Activated CD4-positive, alpha-beta T cell treated with anti-CD3 and anti-CD28 coated beads, Interleukin-2, amount 50 U/mL, for 48 hours (primary cell): ENCODE measurements around the gene PRSS38.

ENCODE experiments used
- DNase-seq, 2 experiments: peaks; one replicate each; pipeline ENCODE4 v3.0.0-alpha.2; 2020

Gene PRSS38

GRCh38 chr1:227815468-227816409 lies at the start of gene PRSS38:
PRSS38 (plus strand) TSS chr1:227815675; CDS start chr1:227815717, 42 bp downstream.
- DNase-seq = no peak

GRCh38 chr1:227766015-227766634 lies 49.4 kb upstream of the PRSS38 start:
- peak; percentile 68 to 76 for DNase-seq

- DNase-seq = no peak
Observed at GRCh38 chr1:227766653-227767277, 48.7 kb upstream of the PRSS38 start.

DNA sequence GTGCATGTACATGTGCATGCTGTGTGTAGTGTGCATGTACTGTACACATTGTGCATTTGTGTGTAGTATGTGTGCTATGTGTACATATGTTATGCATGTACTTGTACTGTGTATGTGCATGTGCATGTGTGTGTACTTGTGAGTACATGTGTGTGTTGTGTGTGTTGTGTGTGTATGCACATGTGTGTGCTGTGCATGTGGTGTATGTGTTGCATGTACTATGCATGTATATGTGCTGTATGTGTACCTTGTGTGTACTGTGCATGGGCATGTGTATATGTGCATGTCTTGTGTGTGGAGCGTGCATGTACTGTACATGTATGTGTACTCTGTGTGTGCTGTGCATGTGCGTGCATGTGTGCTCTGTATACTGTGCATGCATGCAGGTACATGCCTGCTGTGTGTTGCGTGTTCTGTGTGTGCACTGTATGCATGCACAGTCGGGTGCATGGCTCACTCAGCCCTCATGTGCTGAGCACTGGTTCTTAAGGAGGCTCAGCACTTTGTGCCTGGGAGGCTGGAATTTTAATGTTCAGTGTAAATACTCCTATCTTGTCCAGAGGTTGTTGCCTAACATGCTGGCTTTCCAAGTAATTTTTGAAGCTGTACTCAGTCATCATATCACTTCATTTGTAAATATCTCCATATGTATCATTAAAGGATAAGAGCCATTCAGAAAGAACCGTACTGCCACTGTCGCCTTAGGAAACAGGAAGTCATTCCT lies 47.9 kb upstream of the PRSS38 start:
- DNase-seq = no peak

- no peak for DNase-seq
Observed at GRCh38 chr1:227768125-227768439, 47.4 kb upstream of the PRSS38 start.

DNA sequence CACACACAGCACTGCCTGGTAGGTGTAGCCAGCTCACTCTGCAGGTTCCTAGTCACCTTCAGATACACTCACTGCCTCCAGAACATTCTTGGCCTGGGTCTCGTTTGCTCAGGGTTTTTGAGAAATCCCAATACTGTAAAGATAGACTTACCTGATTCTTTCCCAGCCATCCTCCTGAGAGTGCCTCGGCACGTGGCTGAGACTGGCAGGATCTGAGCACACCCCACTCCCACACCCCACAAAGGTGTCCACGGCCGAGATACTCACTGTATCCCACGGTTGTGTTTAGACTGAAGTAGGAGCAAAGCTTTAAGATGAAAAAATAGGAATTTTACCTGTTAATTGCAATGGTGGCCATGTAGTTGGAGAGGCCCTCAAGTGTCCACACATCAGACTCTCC lies 46.8 kb upstream of the PRSS38 start:
- no peak for DNase-seq

GRCh38 chr1:227769047-227769935 lies 46.2 kb upstream of the PRSS38 start:
- no peak for DNase-seq

- no peak for DNase-seq
Observed at GRCh38 chr1:227769936-227770494, 45.5 kb upstream of the PRSS38 start.

DNA sequence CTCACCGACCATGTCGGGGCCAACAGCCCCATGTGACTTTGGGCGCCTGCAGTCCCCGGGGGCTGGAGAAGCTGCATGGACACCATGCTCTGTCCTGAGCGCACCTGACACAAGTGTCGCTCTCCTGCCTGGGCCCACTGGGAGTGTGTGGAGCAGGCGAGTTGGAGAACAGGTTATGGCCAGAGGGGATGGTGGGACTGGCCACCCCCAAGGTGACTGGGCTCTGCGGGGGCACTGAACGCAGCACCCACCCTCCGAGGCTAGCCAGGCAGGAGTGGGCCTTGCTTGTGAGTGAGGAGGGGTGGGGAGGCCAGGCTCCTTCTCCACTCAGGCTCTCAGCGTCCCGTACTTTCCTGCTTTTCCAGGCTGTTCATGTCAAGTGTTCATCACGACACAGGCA lies 44.7 kb upstream of the PRSS38 start:
- DNase-seq = no peak

DNA sequence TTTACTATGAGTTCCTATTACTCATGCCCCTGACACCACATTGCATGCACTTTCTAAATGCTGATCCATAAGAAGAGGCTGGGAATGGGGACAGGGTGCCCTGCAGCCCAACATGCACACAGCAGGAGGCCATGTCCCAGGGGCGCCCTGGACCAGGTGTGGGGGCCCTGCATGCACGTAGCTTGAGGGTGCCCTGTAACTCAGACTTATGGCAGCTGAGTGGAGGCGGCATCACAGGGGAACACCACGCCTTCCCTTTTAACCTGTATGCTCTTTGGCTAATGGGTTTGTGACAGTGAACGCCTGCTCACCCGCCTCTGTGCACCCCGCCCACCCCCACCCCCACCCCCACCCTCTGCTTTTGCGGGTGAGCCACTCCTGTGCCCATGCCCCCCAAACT lies 44.1 kb upstream of the PRSS38 start:
- DNase-seq = no peak

- DNase-seq = no peak
Observed at GRCh38 chr1:227771771-227772170, 43.7 kb upstream of the PRSS38 start.

DNA sequence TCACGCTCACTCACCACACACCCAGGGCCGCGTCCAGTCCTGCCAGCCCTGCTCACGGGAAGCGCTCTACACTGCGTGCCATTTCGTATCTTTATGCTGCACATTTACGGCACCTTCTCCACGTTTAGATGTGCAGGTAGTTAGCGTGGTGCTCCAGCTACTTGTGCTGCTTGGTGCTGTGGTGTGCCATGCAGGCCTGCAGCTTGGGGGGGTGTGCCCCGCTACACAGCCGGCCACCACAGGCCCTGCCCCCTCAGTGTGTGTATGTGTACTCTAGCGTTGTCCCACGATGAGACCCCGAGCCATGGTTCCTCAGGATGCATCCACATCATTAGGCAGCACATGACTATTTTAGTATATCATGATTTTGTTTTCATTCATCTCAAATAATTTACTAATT lies 41.9 kb upstream of the PRSS38 start:
- no peak for DNase-seq

DNA sequence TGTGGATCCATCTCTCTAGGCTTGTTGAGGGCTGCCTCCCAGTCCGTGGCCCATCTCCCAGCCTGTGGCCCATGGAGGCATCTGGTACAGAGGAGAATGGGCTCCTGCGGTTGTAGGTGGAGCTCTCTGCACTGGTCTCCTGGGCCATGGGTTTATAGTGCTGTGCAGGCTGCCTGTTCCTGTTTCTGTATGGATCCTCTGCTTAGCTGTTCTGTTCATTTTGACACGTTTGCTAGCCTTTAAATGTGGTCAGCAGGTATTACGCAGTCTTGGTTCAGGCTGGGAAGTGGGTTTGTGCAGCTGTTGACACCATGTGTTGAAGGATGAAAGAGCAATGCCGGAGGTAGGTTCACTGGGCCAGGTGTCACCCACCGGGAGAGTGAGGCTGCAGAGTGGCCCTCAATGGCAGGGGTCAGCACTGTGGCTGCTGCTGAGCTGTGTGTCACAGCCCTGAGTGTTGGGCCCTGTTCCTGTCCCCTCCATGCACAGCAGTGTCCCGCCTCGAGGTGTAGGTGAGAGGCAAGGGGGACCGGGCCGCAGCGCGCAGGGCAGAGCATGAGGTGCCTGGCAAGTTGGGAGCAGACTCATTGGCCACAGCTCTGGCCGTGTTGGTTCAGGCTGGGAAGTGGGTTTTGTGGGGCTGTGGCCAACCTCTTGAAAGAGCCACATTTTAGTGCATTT lies 41.3 kb upstream of the PRSS38 start:
- no peak for DNase-seq

- DNase-seq = no peak
Observed at GRCh38 chr1:227774821-227775661, 40.4 kb upstream of the PRSS38 start.

GRCh38 chr1:227775841-227776240 lies 39.6 kb upstream of the PRSS38 start:
- no peak for DNase-seq

DNA sequence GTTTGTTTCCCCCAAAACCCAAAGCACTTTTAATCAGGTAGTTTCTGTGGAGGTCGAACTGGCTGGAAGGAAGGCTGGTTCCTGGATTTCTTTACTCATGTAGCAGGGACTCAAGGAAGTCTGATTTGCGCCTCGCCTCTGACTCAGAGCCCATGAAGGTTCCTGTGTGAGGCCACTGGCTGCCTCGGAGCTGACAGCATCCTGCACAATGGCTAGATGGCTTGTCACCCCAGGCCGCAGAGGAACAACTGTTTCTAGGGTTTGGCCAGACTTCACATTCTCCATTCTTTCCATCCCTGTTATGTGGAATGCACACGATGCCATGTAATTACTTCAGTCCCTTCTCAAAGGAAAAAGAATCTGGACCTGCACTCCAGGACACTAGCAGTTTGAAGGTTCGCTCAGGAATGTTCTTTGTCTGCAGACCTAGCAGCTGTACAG lies 39.1 kb upstream of the PRSS38 start:
- DNase-seq = no peak

DNA sequence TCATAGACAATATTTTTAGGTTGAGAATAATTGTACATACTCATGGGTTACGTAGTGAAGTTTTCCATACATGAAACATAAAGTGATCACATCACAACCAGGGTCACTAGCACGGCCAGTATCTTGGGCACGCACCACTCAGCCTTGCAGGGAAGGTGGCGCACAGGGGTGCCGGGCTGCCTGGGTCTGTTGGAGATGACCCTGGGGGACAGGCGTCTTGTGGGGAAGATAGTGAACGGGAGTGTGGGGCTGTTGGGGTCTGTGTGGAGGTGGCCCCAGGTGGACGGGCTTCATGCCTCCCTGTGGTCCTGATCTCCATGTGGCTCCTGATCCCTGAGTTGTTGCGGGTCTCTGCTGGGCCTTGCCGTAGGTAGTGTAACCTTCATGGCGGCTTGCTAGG lies 38.3 kb upstream of the PRSS38 start:
- no peak for DNase-seq

DNA sequence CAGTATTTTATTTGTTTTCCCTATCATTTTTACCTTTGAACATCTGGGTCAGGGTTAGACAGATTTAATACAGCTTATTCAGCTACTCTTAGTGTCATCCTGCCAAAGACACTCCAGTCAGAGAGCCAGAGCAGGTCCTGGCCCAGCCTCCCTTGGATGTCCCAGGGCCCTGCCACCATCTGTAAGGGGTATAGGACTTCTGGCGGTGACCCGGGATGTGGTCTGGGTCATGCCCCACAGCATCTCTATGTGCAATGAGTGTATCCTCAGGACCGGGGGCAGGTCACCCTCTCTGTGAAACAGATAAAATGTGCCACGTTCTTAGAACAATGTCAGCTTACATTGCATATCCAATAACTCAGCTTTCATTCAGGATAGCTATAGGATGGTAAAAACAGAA lies 37.8 kb upstream of the PRSS38 start:
- no peak for DNase-seq

DNA sequence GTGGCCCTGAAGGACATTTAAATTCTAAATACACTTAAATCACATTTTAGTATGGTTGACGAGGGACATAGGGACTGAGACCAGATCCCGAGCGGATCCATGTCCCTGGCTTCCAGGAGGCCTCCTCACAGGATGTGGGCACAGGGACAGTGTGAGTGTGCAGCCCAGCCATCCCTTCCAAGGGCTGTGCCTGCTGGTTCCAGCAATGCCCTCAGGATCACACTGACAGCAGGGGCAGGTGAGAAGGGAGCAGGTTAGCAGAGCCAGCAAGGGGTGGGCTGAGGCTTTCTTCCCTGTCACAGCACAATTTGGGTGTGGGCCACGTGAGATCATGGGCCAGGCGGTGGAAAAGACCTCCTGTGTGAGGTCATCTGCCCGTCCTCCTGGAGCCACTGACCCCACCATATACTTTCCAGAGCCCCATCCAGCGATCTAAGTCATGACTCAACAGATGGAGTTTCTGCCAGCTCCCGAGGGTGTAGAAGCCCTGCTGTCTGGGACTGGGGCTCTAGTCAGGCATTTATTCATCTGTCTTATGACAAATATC lies 37.0 kb upstream of the PRSS38 start:
- DNase-seq = no peak

DNA sequence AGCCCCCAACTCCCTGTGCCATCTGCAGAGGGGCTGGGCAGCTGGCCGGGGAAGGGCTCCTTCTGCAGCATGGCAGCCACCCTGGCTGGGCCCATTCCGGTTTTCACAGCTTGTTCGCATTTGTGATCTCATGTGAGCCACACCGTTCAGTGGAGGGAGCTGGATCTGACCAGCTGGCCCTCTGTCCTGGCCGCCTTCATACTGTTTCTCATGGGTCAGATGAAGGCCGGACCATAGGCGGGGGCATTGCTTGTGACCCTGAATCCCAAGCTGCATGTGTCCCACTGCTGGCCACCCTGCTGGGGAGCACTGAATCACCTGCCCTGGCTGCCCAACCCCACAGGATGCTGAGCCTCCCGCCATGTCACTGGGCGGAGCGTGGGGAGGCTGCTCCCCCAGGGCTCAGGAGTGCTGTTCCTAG lies 36.4 kb upstream of the PRSS38 start:
- no peak for DNase-seq
